Naive B cell (primary cell): Measurements from ENCODE around the gene HSD17B1. TPM values are rescaled to one million over a fixed set of nuclear protein-coding genes. Genes with fewer than 3 reads are reported as not detected.
A peak's percentile ranks its signal among the peaks of the same experiment; 100 is the strongest.

Experiments used
- ATAC-seq, 2 donors: fragments of 150-1000 bp; cut with Tn5 transposase; 2 replicates each; pipeline ENCODE4 v1.10.0; 2021; ENCODE audit warnings: low read depth in 2 of 2, mild to moderate bottlenecking in 2 of 2, moderate library complexity in 2 of 2
- DNase-seq: peaks from one replicate; pipeline ENCODE4 v3.0.0; 2022
- H3K27ac Mint-ChIP-seq, 6 donors: one replicate each; pipeline ENCODE4 v1.8.0; 2020 to 2022; ENCODE audit warnings: mild to moderate bottlenecking in 6 of 6, mixed read lengths in 6 of 6, moderate library complexity in 5 of 6, inconsistent platforms in 2 of 6
- H3K27me3 Mint-ChIP-seq, 3 donors: one replicate each; pipeline ENCODE4 v1.8.0; 2021 to 2022; ENCODE audit warnings: mixed read lengths in 3 of 3, mild to moderate bottlenecking in 1 of 3
- H3K36me3 Mint-ChIP-seq, 2 donors: one replicate each; pipeline ENCODE4 v1.8.0; 2020 to 2022; ENCODE audit warnings: mixed read lengths in 2 of 2, inconsistent platforms in 1 of 2, mild to moderate bottlenecking in 1 of 2
- H3K4me1 Mint-ChIP-seq, 3 donors: one replicate each; pipeline ENCODE4 v1.8.0; 2020 to 2022; ENCODE audit warnings: mixed read lengths in 3 of 3, inconsistent platforms in 1 of 3, mild to moderate bottlenecking in 1 of 3, moderate library complexity in 1 of 3
- H3K4me3 Mint-ChIP-seq, 8 donors: one replicate each; pipeline ENCODE4 v1.8.0; 2020 to 2022; ENCODE audit warnings: mild to moderate bottlenecking in 8 of 8, mixed read lengths in 8 of 8, moderate library complexity in 8 of 8, inconsistent platforms in 2 of 8
- H3K9me3 Mint-ChIP-seq, 7 donors: one replicate each; pipeline ENCODE4 v1.8.0; 2020 to 2022; ENCODE audit warnings: mixed read lengths in 7 of 7, mild to moderate bottlenecking in 5 of 7, inconsistent platforms in 2 of 7, moderate library complexity in 1 of 7
- polyA plus RNA-seq, 6 donors: library from polyadenylated mRNA; unstranded; fragments of 300-500 nt; fragmentation: Illumina TruSeq; gene quantifications; one replicate each; pipeline ENCODE4 v1.2.3, GENCODE V29; 2021; ENCODE audit warnings: low read depth in 6 of 6

The HSD17B1 gene
- polyA plus RNA-seq, 6 donors from 2014 or later, result 0.55 to 1.6 (median 0.90) TPM; not detected in 1

DNA sequence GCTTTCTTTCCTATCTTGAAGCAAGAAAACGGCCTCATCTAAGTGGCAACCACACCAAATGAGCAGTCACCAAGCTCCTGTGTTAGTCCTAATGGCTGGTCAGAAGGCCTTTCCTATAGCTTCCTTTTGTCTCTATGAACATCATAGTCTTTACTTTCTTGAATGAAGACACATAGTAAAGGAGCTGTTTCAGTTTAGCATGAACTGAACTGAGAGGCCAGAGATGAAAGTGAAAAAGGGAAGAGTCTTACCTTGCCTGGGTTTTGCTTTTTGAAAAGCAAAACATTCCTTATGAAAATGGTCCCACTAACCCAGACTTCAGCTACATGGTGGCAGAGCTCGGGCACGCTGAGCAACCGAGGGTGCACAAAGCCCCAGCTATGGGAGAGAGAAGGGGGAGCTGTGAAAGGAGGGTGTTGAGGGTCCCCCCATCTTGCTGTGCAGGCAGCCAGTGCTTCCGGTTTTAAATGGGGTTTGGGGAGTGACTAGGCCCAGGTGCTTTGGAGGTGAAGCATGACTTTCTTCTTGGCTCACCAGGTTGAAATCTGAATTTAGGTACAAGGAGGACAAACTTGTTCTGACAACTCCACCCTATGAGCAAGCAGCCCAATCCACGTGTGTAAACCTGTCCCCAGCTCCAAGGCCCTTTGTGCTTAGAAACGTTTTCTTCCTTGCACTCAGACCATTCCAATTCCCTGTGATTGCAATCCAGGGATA, 33.9 kb downstream of the HSD17B1 start:
- H3K27ac Mint-ChIP-seq, result peak overlapping the region; percentile 49 to 89 (median 78)
- no peaks in the 10 kb centered on the region for H3K27me3 Mint-ChIP-seq
- peak overlapping the region; percentile 9 to 82 (median 62) for H3K4me3 Mint-ChIP-seq
- H3K4me1 Mint-ChIP-seq, result peaks cover 12 to 16% (median 15%) of the 10 kb centered on the region in 3 donors
- DNase-seq (no peak), ATAC-seq (peak; percentile 36 to 68)
- H3K9me3 Mint-ChIP-seq, result no peaks in the 10 kb centered on the region
- peaks cover 9 to 12% of the 10 kb centered on the region in 2 donors for H3K36me3 Mint-ChIP-seq

DNA sequence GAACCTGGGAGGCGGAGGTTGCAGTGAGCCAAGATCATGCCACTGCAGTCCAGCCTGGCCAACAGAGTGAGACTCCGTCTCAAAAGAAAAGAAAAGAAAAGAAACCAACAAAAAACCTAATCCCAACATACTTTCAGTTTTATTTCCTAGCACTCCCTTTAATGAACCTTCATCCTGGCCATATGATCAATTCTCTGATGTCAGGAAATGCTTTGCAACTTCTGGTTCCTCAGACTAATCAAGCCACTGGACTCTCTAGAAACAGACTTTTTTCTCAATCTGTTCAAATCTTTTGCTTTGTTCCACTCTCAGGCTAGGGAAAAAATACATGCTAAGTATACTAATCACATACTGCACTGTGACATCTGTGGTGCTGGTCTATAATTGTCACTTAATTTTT, 38.2 kb downstream of the HSD17B1 start:
- H3K27ac Mint-ChIP-seq, result peak overlapping the region in 1 of 6 donors; percentile 49
- H3K4me3 Mint-ChIP-seq, result no peak overlapping the region
- peaks cover 7 to 9% of the 10 kb centered on the region in 2 donors for H3K36me3 Mint-ChIP-seq

GRCh38 chr17:42591411-42591810, 38.7 kb downstream of the HSD17B1 start:
- Mint-ChIP-seq H3K27ac (no peak overlapping the region), H3K36me3 (peaks cover 9% of the 10 kb centered on the region in 2 donors), H3K9me3 (no peaks in the 10 kb centered on the region), H3K27me3 (no peaks in the 10 kb centered on the region), H3K4me1 (peaks cover 14 to 20% (median 15%) of the 10 kb centered on the region in 3 donors), H3K4me3 (no peak overlapping the region)
- ATAC-seq, result no peak
- DNase-seq, result no peak

More for the DNA sequence above, 38.2 kb downstream of the HSD17B1 start:
- DNase-seq, result no peak
- H3K27me3 Mint-ChIP-seq, result no peaks in the 10 kb centered on the region
- H3K4me1 Mint-ChIP-seq, result peaks cover 15 to 17% (median 16%) of the 10 kb centered on the region in 3 donors
- no peak for ATAC-seq
- no peaks in the 10 kb centered on the region for H3K9me3 Mint-ChIP-seq

DNA sequence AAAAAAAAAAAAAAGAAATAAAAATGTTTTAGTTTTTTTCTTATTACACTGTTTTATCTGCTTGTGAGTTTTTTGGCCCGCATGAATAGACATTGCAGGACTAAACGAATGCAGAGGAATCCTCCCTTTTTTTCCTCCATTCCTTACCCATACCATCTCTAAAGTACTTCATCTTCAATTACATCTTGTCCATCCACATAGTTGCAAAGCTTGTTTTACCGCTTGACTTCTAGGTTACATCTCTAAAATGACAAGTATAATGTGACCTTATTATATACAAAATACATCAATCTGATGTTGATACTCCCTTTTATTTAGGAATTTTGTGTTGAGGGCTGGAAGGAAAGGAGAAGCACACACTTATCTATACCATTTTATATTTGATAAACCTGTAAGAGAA, 43.7 kb downstream of the HSD17B1 start:
- no peaks in the 10 kb centered on the region for H3K27me3 Mint-ChIP-seq
- peaks cover 0 to 4% of the 10 kb centered on the region in 2 donors for H3K36me3 Mint-ChIP-seq
- H3K27ac Mint-ChIP-seq, result no peak overlapping the region
- DNase-seq (no peak), ATAC-seq (no peak)
- H3K9me3 Mint-ChIP-seq, result no peaks in the 10 kb centered on the region
- H3K4me3 Mint-ChIP-seq, result no peak overlapping the region
- peaks cover 13 to 30% (median 18%) of the 10 kb centered on the region in 3 donors for H3K4me1 Mint-ChIP-seq

GRCh38 chr17:42598905-42599304, 46.2 kb downstream of the HSD17B1 start:
- H3K27me3 Mint-ChIP-seq, result no peaks in the 10 kb centered on the region
- H3K4me1 Mint-ChIP-seq, result peaks cover 20 to 51% (median 33%) of the 10 kb centered on the region in 3 donors
- H3K4me3 Mint-ChIP-seq, result no peak overlapping the region
- no peak for DNase-seq
- peak overlapping the region in 2 of 6 donors; percentile 3 to 49 for H3K27ac Mint-ChIP-seq
- ATAC-seq, result no peak
- H3K9me3 Mint-ChIP-seq, result no peaks in the 10 kb centered on the region
- H3K36me3 Mint-ChIP-seq, result peaks cover 0 to 4% of the 10 kb centered on the region in 2 donors

- peak; percentile 63 to 78 for ATAC-seq
- Mint-ChIP-seq H3K9me3 (no peaks in the 10 kb centered on the region), H3K36me3 (no peaks in the 10 kb centered on the region), H3K4me1 (peaks cover 37 to 91% (median 61%) of the 10 kb centered on the region in 3 donors), H3K4me3 (peak overlapping the region in 7 of 8 donors; percentile 2 to 87 (median 52)), H3K27me3 (no peaks in the 10 kb centered on the region), H3K27ac (peak overlapping the region in 4 of 6 donors; percentile 66 to 84 (median 78))
- DNase-seq, result peak; percentile 11
Measured at GRCh38 chr17:42603318-42603717, 50.6 kb downstream of the HSD17B1 start.

Other genes starting within 250 kb of the HSD17B1 start
- gene STAT3, start 164.5 kb upstream of the HSD17B1 start, polyA plus RNA-seq, result 100 to 1,000 TPM in 3 of 6 donors, 10 to 100 TPM in 3; 89.8 to 112 (median 101) TPM
- not detected for gene CAVIN1, start 129.7 kb upstream of the HSD17B1 start, polyA plus RNA-seq
- gene ATP6V0A1, start 94.0 kb upstream of the HSD17B1 start, polyA plus RNA-seq, result 10 to 100 TPM; 42.5 to 81.0 (median 62.8) TPM
- gene NAGLU, start 16.7 kb upstream of the HSD17B1 start, polyA plus RNA-seq, result 10 to 100 TPM; 17.1 to 34.9 (median 23.6) TPM
- 100 to 1,000 TPM in 1 of 6 donors, 10 to 100 TPM in 5; 40.6 to 104 (median 55.5) TPM for gene COASY, start 9.2 kb downstream of the HSD17B1 start, polyA plus RNA-seq
- gene MLX, start 14.2 kb downstream of the HSD17B1 start, polyA plus RNA-seq, result 10 to 100 TPM; 26.7 to 48.2 (median 32.9) TPM
- 1 to 10 TPM in 5 of 6 donors, not detected in 1; 1.5 to 2.9 (median 2.4) TPM for gene PSMC3IP, start 24.8 kb downstream of the HSD17B1 start, polyA plus RNA-seq
- 100 to 1,000 TPM; 132 to 161 (median 140) TPM for gene RETREG3, start 56.5 kb downstream of the HSD17B1 start, polyA plus RNA-seq
- 10 to 100 TPM in 1 of 6 donors, 1 to 10 TPM in 4, not detected in 1; 4.2 to 10.2 (median 6.8) TPM for gene TUBG1, start 56.8 kb downstream of the HSD17B1 start, polyA plus RNA-seq
- gene TUBG2, start 106.4 kb downstream of the HSD17B1 start, polyA plus RNA-seq, result 1 to 10 TPM in 5 of 6 donors, under 1 TPM in 1; 0.39 to 3.3 (median 1.5) TPM
- gene PLEKHH3, start 124.1 kb downstream of the HSD17B1 start, polyA plus RNA-seq, result not detected
- gene CCR10, start 128.9 kb downstream of the HSD17B1 start, polyA plus RNA-seq, result 1 to 10 TPM in 1 of 6 donors, under 1 TPM in 2, not detected in 3; 0.27 to 1.8 (median 0.93) TPM
- under 1 TPM in 5 of 6 donors, not detected in 1; 0.19 to 1.00 (median 0.39) TPM for gene CNTNAP1, start 129.6 kb downstream of the HSD17B1 start, polyA plus RNA-seq
- gene EZH1, start 192.1 kb downstream of the HSD17B1 start, polyA plus RNA-seq, result 10 to 100 TPM in 5 of 6 donors, 1 to 10 TPM in 1; 8.2 to 63.4 (median 47.3) TPM
- gene RAMP2, start 208.3 kb downstream of the HSD17B1 start, polyA plus RNA-seq, result not detected
- gene VPS25, start 220.5 kb downstream of the HSD17B1 start, polyA plus RNA-seq, result 10 to 100 TPM; 44.3 to 61.0 (median 56.5) TPM
- under 1 TPM in 1 of 6 donors, not detected in 5; 0.10 TPM for gene WNK4, start 227.7 kb downstream of the HSD17B1 start, polyA plus RNA-seq
- 100 to 1,000 TPM; 117 to 157 (median 133) TPM for gene COA3, start 245.8 kb downstream of the HSD17B1 start, polyA plus RNA-seq
- gene CNTD1, start 245.9 kb downstream of the HSD17B1 start, polyA plus RNA-seq, result under 1 TPM in 5 of 6 donors, not detected in 1; 0.17 to 0.74 (median 0.70) TPM